Cardiac fibroblast (primary cell): ENCODE results near the gene PHLDA1.

Experiments used
- DNase-seq, 2 donors: peaks; one replicate each; pipeline versions ENCODE4 v3.0.0 to v3.0.0-alpha.2; 2010; ENCODE audit warnings: low read depth in 2 of 2
- H3K4me3 ChIP-seq, 2 donors: replicated peaks in 1 of 2; 1 replicate in 1 of 2; 2 replicates in 1 of 2; pipeline ENCODE4 v1.5.1; 2011; ENCODE audit warnings: low read depth in 2 of 2, low read length in 2 of 2, mild to moderate bottlenecking in 2 of 2, moderate library complexity in 1 of 2
- TF ChIP-seq, protein P1 (sequence below): IDR thresholded peaks from one replicate; pipeline ENCODE4 v1.5.1; 2011; ENCODE audit warnings: low read depth, mild to moderate bottlenecking, low read length, inconsistent platforms

PHLDA1 gene

GRCh38 chr12:76032043-76032981 lies 736 bp upstream of the PHLDA1 start:
- H3K4me3 ChIP-seq = peak overlapping the region; percentile 78 to 96
- TF ChIP-seq, protein P1, sequence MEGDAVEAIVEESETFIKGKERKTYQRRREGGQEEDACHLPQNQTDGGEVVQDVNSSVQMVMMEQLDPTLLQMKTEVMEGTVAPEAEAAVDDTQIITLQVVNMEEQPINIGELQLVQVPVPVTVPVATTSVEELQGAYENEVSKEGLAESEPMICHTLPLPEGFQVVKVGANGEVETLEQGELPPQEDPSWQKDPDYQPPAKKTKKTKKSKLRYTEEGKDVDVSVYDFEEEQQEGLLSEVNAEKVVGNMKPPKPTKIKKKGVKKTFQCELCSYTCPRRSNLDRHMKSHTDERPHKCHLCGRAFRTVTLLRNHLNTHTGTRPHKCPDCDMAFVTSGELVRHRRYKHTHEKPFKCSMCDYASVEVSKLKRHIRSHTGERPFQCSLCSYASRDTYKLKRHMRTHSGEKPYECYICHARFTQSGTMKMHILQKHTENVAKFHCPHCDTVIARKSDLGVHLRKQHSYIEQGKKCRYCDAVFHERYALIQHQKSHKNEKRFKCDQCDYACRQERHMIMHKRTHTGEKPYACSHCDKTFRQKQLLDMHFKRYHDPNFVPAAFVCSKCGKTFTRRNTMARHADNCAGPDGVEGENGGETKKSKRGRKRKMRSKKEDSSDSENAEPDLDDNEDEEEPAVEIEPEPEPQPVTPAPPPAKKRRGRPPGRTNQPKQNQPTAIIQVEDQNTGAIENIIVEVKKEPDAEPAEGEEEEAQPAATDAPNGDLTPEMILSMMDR = no peak
- DNase-seq = peak; percentile 74 to 77

- TF ChIP-seq, protein P1 = no peak
- DNase-seq = no peak
- H3K4me3 ChIP-seq = peak overlapping the region; percentile 78 to 96
These were observed 529 bp downstream of the PHLDA1 start for GRCh38 chr12:76031081-76031413.

DNA sequence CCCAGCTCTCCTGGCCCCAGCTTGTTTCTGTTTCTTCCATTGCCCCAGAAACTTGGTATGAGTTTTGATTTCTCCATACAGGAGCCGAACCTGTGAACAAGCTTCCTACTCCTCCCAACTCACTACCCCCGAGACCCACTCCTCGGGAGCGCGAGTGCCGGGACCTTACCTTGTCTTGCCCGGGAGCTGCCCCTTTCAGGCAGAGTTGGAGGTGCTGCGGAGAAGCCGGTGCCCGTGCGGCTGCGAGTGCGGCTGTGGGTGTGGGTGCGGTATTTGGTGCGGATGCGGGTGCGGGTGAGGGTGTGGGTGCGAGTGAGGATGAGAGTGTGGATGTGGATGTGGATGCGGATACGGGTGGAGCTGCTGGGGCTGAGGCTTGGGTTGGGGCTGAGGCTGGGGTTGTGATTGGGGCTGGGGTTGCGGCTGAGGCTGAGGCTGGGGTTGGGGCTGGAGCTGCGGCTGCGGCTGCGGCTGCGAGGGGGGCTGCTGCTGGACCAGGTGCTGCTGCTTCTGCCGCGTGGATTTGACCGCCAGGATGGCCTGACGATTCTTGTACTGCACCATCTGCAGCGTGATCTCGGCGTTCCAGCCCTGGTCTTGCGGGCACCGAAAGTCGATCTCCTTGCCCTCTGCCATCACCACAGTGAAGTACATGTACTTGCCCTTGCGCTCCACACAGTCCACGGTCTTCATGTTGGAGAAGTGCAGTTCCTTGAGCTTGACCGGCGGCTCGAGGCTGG lies 1.1 kb downstream of the PHLDA1 start:
- peak; percentile 57 to 72 for DNase-seq
- TF ChIP-seq, protein P1 = no peak
- peak overlapping the region; percentile 78 to 96 for H3K4me3 ChIP-seq

DNA sequence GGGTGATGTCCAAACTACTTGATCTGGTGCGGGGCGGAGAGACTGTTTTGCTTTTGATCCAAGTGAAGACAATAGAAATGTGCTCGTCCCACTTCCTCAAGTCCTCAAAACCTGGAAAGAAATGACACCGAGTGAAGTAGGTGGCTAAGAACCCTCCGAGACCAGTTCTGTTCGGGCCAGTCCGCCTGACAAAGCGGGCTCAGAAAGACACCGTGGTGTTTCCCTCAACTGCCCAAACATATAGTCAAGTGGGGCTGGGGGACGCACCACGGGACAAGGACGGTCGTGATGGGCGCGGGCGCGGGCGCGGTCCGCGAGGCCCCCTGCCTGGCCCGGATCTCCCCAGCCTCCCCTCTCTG lies 1.6 kb downstream of the PHLDA1 start:
- TF ChIP-seq, protein P1 = no peak
- peak overlapping the region; percentile 78 to 96 for H3K4me3 ChIP-seq
- peak; percentile 70 to 72 for DNase-seq

GRCh38 chr12:76028571-76029277 lies 2.9 kb downstream of the PHLDA1 start:
- peak; percentile 35 to 45 for DNase-seq
- TF ChIP-seq, protein P1 = no peak

DNA sequence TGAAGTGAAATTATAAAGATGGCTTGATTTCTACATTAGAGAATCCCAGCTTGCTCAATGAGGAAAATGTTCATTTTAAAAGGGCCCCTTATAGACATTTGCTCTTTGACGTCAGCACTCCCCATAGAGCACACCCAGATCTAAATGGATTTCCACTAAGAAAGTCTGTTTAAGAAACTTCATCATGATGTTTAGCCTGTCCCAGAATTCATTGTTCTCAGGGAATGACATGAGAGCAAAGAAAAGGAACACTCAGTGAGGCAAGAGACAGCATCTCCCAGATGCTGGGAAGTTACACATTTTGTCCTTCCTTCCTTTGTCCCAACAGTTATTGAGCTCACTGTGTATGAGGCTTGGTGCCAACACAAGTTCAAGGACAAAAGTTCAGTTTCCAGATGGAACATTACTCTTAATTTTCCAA lies 4.9 kb downstream of the PHLDA1 start:
- no peak overlapping the region for H3K4me3 ChIP-seq
- TF ChIP-seq, protein P1 = no peak
- peak; percentile 86 to 87 for DNase-seq

More at GRCh38 chr12:76028571-76029277, 2.9 kb downstream of the PHLDA1 start:
- peak overlapping the region; percentile 78 to 96 for H3K4me3 ChIP-seq
